Parathyroid adenoma (tissue), 2 donors: Measurements from ENCODE around the gene ZDHHC11.

Experiments
- H2AFZ ChIP-seq: fragments of 300-600 bp; sonication (generic); one replicate; pipeline ENCODE4 v1.7.0; 2017; ENCODE audit warnings: antibody characterized with exemption, mild to moderate bottlenecking
- H3K27ac ChIP-seq: fragments of 300-600 bp; sonication (generic); one replicate; pipeline ENCODE4 v1.7.0; 2017
- H3K27me3 ChIP-seq: fragments of 300-600 bp; sonication (generic); one replicate; pipeline ENCODE4 v1.7.0; 2017; ENCODE audit warnings: low read length; ENCODE audit not compliant: control insufficient read depth, insufficient read depth
- H3K36me3 ChIP-seq: fragments of 300-600 bp; sonication (generic); one replicate; pipeline ENCODE4 v1.7.0; 2017; ENCODE audit warnings: low read length; ENCODE audit not compliant: control insufficient read depth, insufficient read depth
- H3K4me1 ChIP-seq: fragments of 300-600 bp; sonication (generic); one replicate; pipeline ENCODE4 v1.7.0; 2017; ENCODE audit warnings: control low read depth
- H3K4me2 ChIP-seq: fragments of 300-600 bp; sonication (generic); one replicate; pipeline ENCODE4 v1.7.0; 2017; ENCODE audit warnings: low read length
- H3K4me3 ChIP-seq: fragments of 300-600 bp; sonication (generic); one replicate; pipeline ENCODE4 v1.7.0; 2017; ENCODE audit warnings: low read depth, low read length
- H3K79me2 ChIP-seq: fragments of 300-600 bp; sonication (generic); one replicate; pipeline ENCODE4 v1.7.0; 2017; ENCODE audit warnings: control low read depth
- H3K9ac ChIP-seq: fragments of 300-600 bp; sonication (generic); one replicate; pipeline ENCODE4 v1.7.0; 2017; ENCODE audit warnings: mild to moderate bottlenecking
- H3K9me3 ChIP-seq: fragments of 300-600 bp; sonication (generic); one replicate; pipeline ENCODE4 v1.7.0; 2017; ENCODE audit warnings: low read length; ENCODE audit not compliant: control insufficient read depth
- CTCF ChIP-seq: fragments of 300-600 bp; sonication (generic); IDR thresholded peaks from one replicate; pipeline ENCODE4 v1.7.0; 2017; ENCODE audit warnings: antibody characterized with exemption, mild to moderate bottlenecking
- donor health status: primary hyperparathyroidism.

ZDHHC11 gene

GRCh38 chr5:868428-869135, 17.8 kb upstream of the ZDHHC11 start:
- TF ChIP-seq CTCF, result no peak
- H3K4me1 ChIP-seq, result no peaks in the 10 kb centered on the region
- H3K27ac ChIP-seq, result no peak overlapping the region
- H3K4me2 ChIP-seq, result no peak overlapping the region
- H3K27me3 ChIP-seq, result no peaks in the 10 kb centered on the region
- H2AFZ ChIP-seq, result no peak overlapping the region
- H3K4me3 ChIP-seq, result no peak overlapping the region
- no peaks in the 10 kb centered on the region for H3K9me3 ChIP-seq
- no peak overlapping the region for H3K9ac ChIP-seq
- no peaks in the 10 kb centered on the region for H3K36me3 ChIP-seq
- no peaks in the 10 kb centered on the region for H3K79me2 ChIP-seq

- Histone ChIP-seq H3K27ac (no peak overlapping the region), H3K4me3 (no peak overlapping the region), H3K27me3 (no peaks in the 10 kb centered on the region), H3K36me3 (no peaks in the 10 kb centered on the region), H3K4me1 (peaks cover 4% of the 10 kb centered on the region), H2AFZ (no peak overlapping the region), H3K4me2 (no peak overlapping the region), H3K9me3 (no peaks in the 10 kb centered on the region), H3K9ac (no peak overlapping the region), H3K79me2 (no peaks in the 10 kb centered on the region)
- TF ChIP-seq CTCF, result no peak
These were observed 16.6 kb upstream of the ZDHHC11 start for GRCh38 chr5:867300-867870.

GRCh38 chr5:865771-866170, 15.0 kb upstream of the ZDHHC11 start:
- Histone ChIP-seq H2AFZ (no peak overlapping the region), H3K4me3 (no peak overlapping the region), H3K9me3 (no peaks in the 10 kb centered on the region), H3K4me1 (peaks cover 4% of the 10 kb centered on the region), H3K79me2 (no peaks in the 10 kb centered on the region), H3K4me2 (no peak overlapping the region), H3K27me3 (no peaks in the 10 kb centered on the region), H3K9ac (no peak overlapping the region), H3K27ac (no peak overlapping the region), H3K36me3 (no peaks in the 10 kb centered on the region)
- TF ChIP-seq CTCF, result no peak

GRCh38 chr5:865168-865521, 14.4 kb upstream of the ZDHHC11 start:
- peaks cover 4% of the 10 kb centered on the region for H3K4me1 ChIP-seq
- no peaks in the 10 kb centered on the region for H3K9me3 ChIP-seq
- H3K27ac ChIP-seq, result no peak overlapping the region
- no peak for TF ChIP-seq CTCF
- no peak overlapping the region for H2AFZ ChIP-seq
- H3K4me2 ChIP-seq, result no peak overlapping the region
- no peak overlapping the region for H3K4me3 ChIP-seq
- H3K9ac ChIP-seq, result no peak overlapping the region
- no peaks in the 10 kb centered on the region for H3K79me2 ChIP-seq
- no peaks in the 10 kb centered on the region for H3K36me3 ChIP-seq
- H3K27me3 ChIP-seq, result no peaks in the 10 kb centered on the region
